Endothelial cell of umbilical vein (primary cell): Measurements from ENCODE around the gene ACR. TPM values are rescaled to one million over a fixed set of nuclear protein-coding genes. Genes with fewer than 3 reads are reported as not detected.

Experiments
- BruUV-seq: library from RNA; stranded (reverse); fragments of 400-500 nt; replicated peaks from 2 replicates; lab custom pipeline; 2021; lab: Mats Ljungman, UMichigan
- CTCF ChIA-PET: fragments of 300-600, 350-600 bp; sonication (Branson Sonifier 250); formaldehyde crosslinking; loops from one replicate; lab custom pipeline; 2021; ENCODE audit warnings: antibody characterized with exemption, inconsistent platforms; lab: Charles Lee
- POLR2A ChIA-PET: fragments of 300-600, 350-600 bp; sonication (Branson Sonifier 250); formaldehyde crosslinking; loops from one replicate; lab custom pipeline; 2021; ENCODE audit warnings: antibody characterized with exemption, inconsistent platforms; lab: Charles Lee
- DNase-seq: peaks from one replicate; pipeline ENCODE4 v3.0.0-alpha.2; 2011; ENCODE audit warnings: low read depth, low spot score
- FAIRE-seq: peaks from 2 replicates; lab custom pipeline; 2011; peaks lifted over from hg19 to GRCh38; lab: Jason Lieb, UNC
- H2AFZ ChIP-seq: 2 replicates; pipeline ENCODE4 v1.6.0; 2012; ENCODE audit warnings: low read depth, low read length, control low read depth, inconsistent platforms
- H3K27ac ChIP-seq: 2 replicates; pipeline ENCODE4 v1.5.1; 2011; ENCODE audit warnings: low read depth, mild to moderate bottlenecking, control low read depth, low read length, moderate library complexity; ENCODE audit not compliant: insufficient read depth
- H3K27me3 ChIP-seq, 2 experiments: 2 replicates each; pipeline versions ENCODE4 v1.6.0 to v1.6.1; 2011; ENCODE audit warnings: low read length in 2 of 2, mixed read lengths in 1 of 2; ENCODE audit not compliant: control insufficient read depth in 2 of 2, insufficient read depth in 2 of 2
- H3K36me3 ChIP-seq, 2 experiments: 2 replicates in 1 of 2; 3 replicates in 1 of 2; pipeline ENCODE4 v1.5.1; 2011; ENCODE audit warnings: low read length in 2 of 2, mild to moderate bottlenecking in 1 of 2, moderate library complexity in 1 of 2; ENCODE audit not compliant: control insufficient read depth in 2 of 2, insufficient read depth in 2 of 2; ENCODE audit errors: extremely low read depth in 1 of 2
- H3K4me1 ChIP-seq: 3 replicates; pipeline ENCODE4 v1.5.1; 2011; ENCODE audit warnings: mild to moderate bottlenecking, low read length; ENCODE audit not compliant: control insufficient read depth, insufficient read depth; ENCODE audit errors: extremely low read depth
- H3K4me2 ChIP-seq: 2 replicates; pipeline ENCODE4 v1.6.1; 2011; ENCODE audit warnings: low read length, control low read depth, mixed read lengths; ENCODE audit not compliant: insufficient read depth
- H3K4me3 ChIP-seq, 3 experiments: fragments of 200-600 bp in 1 of 3; sonication (generic), shearing (Covaris generic) in 1 of 3; replicated peaks in 1 of 3; 2 replicates each; pipeline ENCODE4 v1.5.1; 2011 to 2016; ENCODE audit warnings: control low read depth in 3 of 3, low read length in 3 of 3, mild to moderate bottlenecking in 2 of 3, inconsistent platforms in 1 of 3, low read depth in 1 of 3, moderate library complexity in 1 of 3; ENCODE audit not compliant: insufficient read depth in 1 of 3
- H3K79me2 ChIP-seq: 2 replicates; pipeline ENCODE4 v1.6.0; 2012; ENCODE audit warnings: low read length, inconsistent platforms; ENCODE audit not compliant: control insufficient read depth, insufficient read depth
- H3K9ac ChIP-seq: replicated peaks from 2 replicates; pipeline ENCODE3; 2011; ENCODE audit warnings: low read length, control low read depth; ENCODE audit not compliant: insufficient read depth; ENCODE audit errors: extremely low read depth
- H3K9me1 ChIP-seq: replicated peaks from 3 replicates; pipeline ENCODE4 v1.6.0; 2011; ENCODE audit warnings: mild to moderate bottlenecking, low read length; ENCODE audit not compliant: control insufficient read depth, insufficient read depth; ENCODE audit errors: extremely low read depth
- H3K9me3 ChIP-seq: replicated peaks from 2 replicates; pipeline ENCODE4 v1.5.1; 2012; ENCODE audit warnings: low read length, inconsistent platforms; ENCODE audit not compliant: control insufficient read depth, insufficient read depth
- H4K20me1 ChIP-seq: replicated peaks from 2 replicates; pipeline ENCODE3; 2011; ENCODE audit warnings: mild to moderate bottlenecking, low read length; ENCODE audit not compliant: control insufficient read depth, insufficient read depth; ENCODE audit errors: extremely low read depth
- EZH2 ChIP-seq: IDR thresholded peaks from 2 replicates; pipeline ENCODE4 v1.6.1; 2012; ENCODE audit warnings: borderline replicate concordance, low read depth, mild to moderate bottlenecking, moderate library complexity, low read length, inconsistent platforms; ENCODE audit not compliant: severe bottlenecking
- JUN ChIP-seq: IDR thresholded peaks from 2 replicates; pipeline ENCODE4 v1.6.1; 2011; ENCODE audit warnings: borderline replicate concordance, low read depth; ENCODE audit not compliant: insufficient read length, insufficient read depth
- POLR2A ChIP-seq: IDR thresholded peaks from 2 replicates; pipeline ENCODE4 v1.6.1; 2012; ENCODE audit warnings: low read depth, mild to moderate bottlenecking, control low read depth, low read length
- dilution Hi-C: fragments of 300-500 bp; cut with MboI; formaldehyde crosslinking; loops from one replicate; pipeline ENCODE4 v1.15.0; 2019; ENCODE audit warnings: low sequenced_read_pairs; ENCODE audit not compliant: extremely low pct_ligation_motif_present
- intact Hi-C: fragments of 100-400 bp; cut with micrococcal nuclease; formaldehyde crosslinking; loops from one replicate; pipeline ENCODE4 v1.10.0; 2022
- polyA plus RNA-seq, 4 experiments: library from polyadenylated mRNA; depleted of rRNA in 3 of 4; stranded (reverse) in 3 of 4; unstranded in 1 of 4; fragments of >200 nt; gene quantifications; 2 replicates each; pipeline versions ENCODE4 v1.2.1 to v1.2.3, GENCODE V29; 2011 to 2012; ENCODE audit warnings: missing spikeins in 1 of 4
- total RNA-seq: library from RNA; stranded (reverse); gene quantifications from 2 replicates; pipeline ENCODE4 v1.2.3, GENCODE V29; 2021
- TF ChIP-seq, protein P1 (sequence below), 2 donors: IDR thresholded peaks; 1 replicate in 1 of 2; 2 replicates in 1 of 2; pipeline ENCODE4 v1.5.1; 2011; ENCODE audit warnings: low read length in 2 of 2, mild to moderate bottlenecking in 2 of 2, moderate library complexity in 2 of 2, control low read depth in 1 of 2, inconsistent platforms in 1 of 2, low read depth in 1 of 2; ENCODE audit not compliant: insufficient read depth in 1 of 2; ENCODE audit errors: extremely low read depth in 1 of 2

Gene ACR
- total and polyA plus RNA-seq, 2 donors (not counting 3 experiments of a cell fraction or from before 2014, with no cell fraction given), result 0.91 to 4.1 TPM

GRCh38 chr22:50695421-50696250 lies 42.4 kb upstream of the ACR start:
- Histone ChIP-seq H3K9ac (no peak overlapping the region), H3K4me3 (no peak overlapping the region), H3K36me3 (peaks cover 47 to 56% of the 10 kb centered on the region in 2 experiments), H2AFZ (no peak overlapping the region), H3K4me2 (no peak overlapping the region), H3K9me1 (no peaks in the 10 kb centered on the region), H3K9me3 (no peaks in the 10 kb centered on the region), H3K27me3 (no peaks in the 10 kb centered on the region), H3K79me2 (peaks cover 96% of the 10 kb centered on the region), H4K20me1 (peaks cover 9% of the 10 kb centered on the region), H3K27ac (no peak overlapping the region), H3K4me1 (peaks cover 21% of the 10 kb centered on the region)
- POLR2A ChIA-PET, result no interaction called here
- no peak for FAIRE-seq
- no peak for TF ChIP-seq POLR2A
- CTCF ChIA-PET, result interaction anchor here (0.7 to 1.5 kb wide), 2 partner anchors 54 to 67 kb away, joined by 3 to 4 read pairs; partner anchors contain the start of gene ARSA
- no TSS peak for BruUV-seq
- no peak for DNase-seq
- dilution Hi-C loops (no loop called here), intact Hi-C loops (no loop called here)

DNA sequence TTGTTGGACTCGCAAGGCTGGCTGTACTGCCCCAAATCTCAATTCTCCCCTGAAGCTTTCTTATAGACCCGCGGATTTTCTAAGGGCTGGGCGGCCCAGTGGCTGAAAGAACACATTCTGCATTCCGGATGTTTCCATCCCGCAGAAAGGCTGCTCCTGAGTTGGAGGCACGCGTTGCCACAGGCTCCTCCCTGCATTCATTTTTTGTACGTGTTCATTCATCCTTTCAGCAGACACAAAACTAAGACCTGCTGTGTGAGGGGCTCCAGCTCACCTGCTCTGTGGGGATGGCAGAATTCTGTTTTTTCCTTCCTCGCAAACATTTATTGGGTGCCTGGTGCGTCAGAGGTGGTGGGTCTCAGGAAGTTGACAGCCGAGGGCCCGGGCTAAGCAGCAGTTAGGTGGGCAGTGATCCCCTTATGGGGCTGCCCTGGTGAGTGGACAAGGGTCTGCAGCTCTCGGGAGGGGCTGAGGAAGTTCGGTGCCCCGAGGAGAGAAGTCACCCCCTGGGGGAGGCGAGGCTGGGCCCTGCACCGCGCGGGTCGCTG lies 41.7 kb upstream of the ACR start:
- no peaks in the 10 kb centered on the region for H3K9me1 ChIP-seq
- DNase-seq, result no peak
- dilution Hi-C loops (no loop called here), intact Hi-C loops (no loop called here)
- CTCF ChIA-PET, result interaction anchor here (0.7 to 1.5 kb wide), 2 partner anchors 55 to 68 kb away, joined by 3 to 4 read pairs; partner anchors contain the start of gene ARSA
- no peaks in the 10 kb centered on the region for H3K27me3 ChIP-seq
- no peak overlapping the region for H3K4me3 ChIP-seq
- no peak overlapping the region for H3K27ac ChIP-seq
- peaks cover 51 to 63% of the 10 kb centered on the region in 2 experiments for H3K36me3 ChIP-seq
- peaks cover 7% of the 10 kb centered on the region for H4K20me1 ChIP-seq
- no peaks in the 10 kb centered on the region for H3K9me3 ChIP-seq
- no peak overlapping the region for H3K9ac ChIP-seq
- POLR2A ChIA-PET, result no interaction called here
- no peak overlapping the region for H3K4me2 ChIP-seq
- TF ChIP-seq EZH2 (no peak), JUN (no peak)
- TF ChIP-seq, protein P1, sequence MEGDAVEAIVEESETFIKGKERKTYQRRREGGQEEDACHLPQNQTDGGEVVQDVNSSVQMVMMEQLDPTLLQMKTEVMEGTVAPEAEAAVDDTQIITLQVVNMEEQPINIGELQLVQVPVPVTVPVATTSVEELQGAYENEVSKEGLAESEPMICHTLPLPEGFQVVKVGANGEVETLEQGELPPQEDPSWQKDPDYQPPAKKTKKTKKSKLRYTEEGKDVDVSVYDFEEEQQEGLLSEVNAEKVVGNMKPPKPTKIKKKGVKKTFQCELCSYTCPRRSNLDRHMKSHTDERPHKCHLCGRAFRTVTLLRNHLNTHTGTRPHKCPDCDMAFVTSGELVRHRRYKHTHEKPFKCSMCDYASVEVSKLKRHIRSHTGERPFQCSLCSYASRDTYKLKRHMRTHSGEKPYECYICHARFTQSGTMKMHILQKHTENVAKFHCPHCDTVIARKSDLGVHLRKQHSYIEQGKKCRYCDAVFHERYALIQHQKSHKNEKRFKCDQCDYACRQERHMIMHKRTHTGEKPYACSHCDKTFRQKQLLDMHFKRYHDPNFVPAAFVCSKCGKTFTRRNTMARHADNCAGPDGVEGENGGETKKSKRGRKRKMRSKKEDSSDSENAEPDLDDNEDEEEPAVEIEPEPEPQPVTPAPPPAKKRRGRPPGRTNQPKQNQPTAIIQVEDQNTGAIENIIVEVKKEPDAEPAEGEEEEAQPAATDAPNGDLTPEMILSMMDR (IDR thresholded peaks at IDR 0.05; ENCODE audit: extremely low read depth in 1 of 2, insufficient read depth in 1 of 2, low read depth in 1 of 2, low read length in 2 of 2), result no peak
- peaks cover 96% of the 10 kb centered on the region for H3K79me2 ChIP-seq
- no peak overlapping the region for H2AFZ ChIP-seq
- no peak for FAIRE-seq
- no TSS peak for BruUV-seq
- H3K4me1 ChIP-seq, result peaks cover 16% of the 10 kb centered on the region
